Thyroid gland (tissue), 4 donors: Measurements from ENCODE around the gene NPIPB6. TPM values are rescaled to one million over a fixed set of nuclear protein-coding genes. Genes with fewer than 3 reads are reported as not detected.
A peak's percentile ranks its signal among the peaks of the same experiment; 100 is the strongest.

Source experiments
- DNase-seq, 2 donors: peaks; one replicate each; pipeline ENCODE4 v3.0.0-alpha.2; 2019
- H3K27ac ChIP-seq, 3 donors: fragments of 200-600 bp; sonication (generic); 1 replicate in 2 of 3; 2 replicates in 1 of 3; pipeline ENCODE4 v1.5.1; 2016 to 2019; ENCODE audit warnings: mild to moderate bottlenecking in 1 of 3, moderate library complexity in 1 of 3
- H3K27me3 ChIP-seq: fragments of 200-600 bp; sonication (generic); one replicate; pipeline ENCODE4 v1.5.1; 2019
- H3K36me3 ChIP-seq, 2 donors: fragments of 200-600 bp; sonication (generic); one replicate each; pipeline ENCODE4 v1.5.1; 2016 to 2019
- H3K4me1 ChIP-seq, 2 donors: fragments of 200-600 bp; sonication (generic); one replicate each; pipeline ENCODE4 v1.5.1; 2017 to 2019
- H3K4me3 ChIP-seq, 3 donors: fragments of 200-600 bp; sonication (generic); replicated peaks in 1 of 3; 1 replicate in 2 of 3; 2 replicates in 1 of 3; pipeline ENCODE4 v1.5.1; 2016; ENCODE audit warnings: mild to moderate bottlenecking in 1 of 3
- H3K9me3 ChIP-seq: fragments of 200-600 bp; sonication (generic); one replicate; pipeline ENCODE4 v1.5.1; 2017
- CTCF ChIP-seq, 6 experiments: fragments of 200-600 bp in 3 of 6; fragments of 450-650 bp in 3 of 6; sonication (generic) in 3 of 6; IDR thresholded peaks; one replicate each; pipeline ENCODE4 v1.5.1; 2016 to 2019; ENCODE audit warnings: antibody characterized with exemption in 6 of 6, mild to moderate bottlenecking in 2 of 6, inconsistent platforms in 1 of 6, moderate library complexity in 1 of 6
- POLR2A ChIP-seq, 2 donors: fragments of 450-650 bp; IDR thresholded peaks; one replicate each; pipeline ENCODE4 v1.6.1; 2017; ENCODE audit warnings: antibody characterized with exemption in 2 of 2, mild to moderate bottlenecking in 2 of 2, moderate library complexity in 1 of 2
- WGBS, 2 donors: methylation state at CpG; one replicate each; pipeline ENCODE4 v1.1.5; 2017; 5-methylcytosine and 5-hydroxymethylcytosine counted together
- intact Hi-C: fragments of 100-400 bp; cut with DNase I; formaldehyde crosslinking; loops from one replicate; pipeline ENCODE4 v1.15.1; 2023
- total RNA-seq, 4 donors: library from RNA; depleted of rRNA; stranded (reverse); fragments of >200 nt; gene quantifications; one replicate each; pipeline ENCODE4 v1.2.3, GENCODE V29; 2016

Gene NPIPB6
- total RNA-seq, 4 donors from 2014 or later = 2.5 to 10.5 (median 6.3) TPM; not detected in 1

GRCh38 chr16:28326881-28327610 is 36.3 kb downstream of the NPIPB6 start:
- H3K4me1 ChIP-seq = no peaks in the 10 kb centered on the region
- H3K27me3 ChIP-seq = no peaks in the 10 kb centered on the region
- no peaks in the 10 kb centered on the region for H3K36me3 ChIP-seq
- WGBS, 2 donors = 67 to 70% methylated on average over 12 of the region's 12 CpGs
- intact Hi-C loops = no loop called here
- TF ChIP-seq CTCF (IDR thresholded peaks at IDR 0.05) (peak in 4 of 6 experiments; percentile 47 to 58 (median 52)), POLR2A (IDR thresholded peaks at IDR 0.05) (no peak)
- peak; percentile 51 to 55 for DNase-seq
- H3K27ac ChIP-seq = no peak overlapping the region
- H3K4me3 ChIP-seq = no peak overlapping the region
- H3K9me3 ChIP-seq = no peaks in the 10 kb centered on the region

- Histone ChIP-seq H3K36me3 (no peaks in the 10 kb centered on the region), H3K27ac (no peak overlapping the region), H3K4me1 (no peaks in the 10 kb centered on the region), H3K27me3 (no peaks in the 10 kb centered on the region), H3K9me3 (no peaks in the 10 kb centered on the region), H3K4me3 (no peak overlapping the region)
- DNase-seq = no peak
- no peak for TF ChIP-seq CTCF (IDR thresholded peaks at IDR 0.05)
- no peak for TF ChIP-seq POLR2A (IDR thresholded peaks at IDR 0.05)
- intact Hi-C loops = no loop called here
- 80 to 93% methylated on average over 3 of the region's 3 CpGs for WGBS, 2 donors
Measured at GRCh38 chr16:28324887-28325279, 38.4 kb downstream of the NPIPB6 start.

- no peaks in the 10 kb centered on the region for H3K4me1 ChIP-seq
- no peaks in the 10 kb centered on the region for H3K36me3 ChIP-seq
- no peaks in the 10 kb centered on the region for H3K27me3 ChIP-seq
- no peaks in the 10 kb centered on the region for H3K9me3 ChIP-seq
- no peak for TF ChIP-seq POLR2A (IDR thresholded peaks at IDR 0.05)
- TF ChIP-seq CTCF (IDR thresholded peaks at IDR 0.05) = no peak
- WGBS, 2 donors = 93% methylated on average over 5 of the region's 5 CpGs
- intact Hi-C loops = no loop called here
- H3K4me3 ChIP-seq = no peak overlapping the region
- no peak for DNase-seq
- H3K27ac ChIP-seq = no peak overlapping the region
Measured at GRCh38 chr16:28324235-28324886, 38.9 kb downstream of the NPIPB6 start.

- H3K36me3 ChIP-seq = no peaks in the 10 kb centered on the region
- no peak overlapping the region for H3K4me3 ChIP-seq
- WGBS, 2 donors = 77 to 85% methylated on average over 11 to 14 of the region's 20 CpGs
- H3K9me3 ChIP-seq = no peaks in the 10 kb centered on the region
- no peaks in the 10 kb centered on the region for H3K27me3 ChIP-seq
- no peaks in the 10 kb centered on the region for H3K4me1 ChIP-seq
- DNase-seq = peak; percentile 23 to 28
- TF ChIP-seq CTCF (IDR thresholded peaks at IDR 0.05) (peak; percentile 31 to 65 (median 50)), POLR2A (IDR thresholded peaks at IDR 0.05) (no peak)
- no peak overlapping the region for H3K27ac ChIP-seq
- intact Hi-C loops = no loop called here
Measured at GRCh38 chr16:28321700-28322411, 41.5 kb downstream of the NPIPB6 start.
